Choroid plexus epithelial cell (primary cell): Measurements from ENCODE around the gene TMEM143.
A peak's percentile ranks its signal among the peaks of the same experiment; 100 is the strongest.
"Not testable (repeated sequence)": the region's sequence is repeated elsewhere in the genome, so short reads cannot be mapped to it uniquely, and the experiment has no call there.

Source experiments
- DNase-seq: peaks from one replicate; pipeline ENCODE4 v3.0.0-alpha.2; 2010; ENCODE audit warnings: low read depth
- H3K4me3 ChIP-seq: 2 replicates; pipeline ENCODE4 v1.5.1; 2011; ENCODE audit warnings: low read depth, mild to moderate bottlenecking, control low read depth, low read length, moderate library complexity
- CTCF ChIP-seq: conservative IDR thresholded peaks from 2 replicates; pipeline ENCODE4 v1.5.1; 2011; ENCODE audit warnings: low read depth, mild to moderate bottlenecking, control low read depth, inconsistent platforms, low read length, moderate library complexity

Gene TMEM143

GRCh38 chr19:48329167-48329891, 34.4 kb downstream of the TMEM143 start:
- TF ChIP-seq CTCF, result no peak
- DNase-seq, result peak; percentile 65
- H3K4me3 ChIP-seq, result peak overlapping the region; percentile 10

GRCh38 chr19:48325265-48325910, 38.4 kb downstream of the TMEM143 start, which contains the start of gene EMP3:
Gene EMP3 (plus strand): TSS chr19:48325552. CDS start chr19:48326845, 1,293 bp downstream.
- H3K4me3 ChIP-seq, result peak within 1 kb of the TSS; percentile 74
- DNase-seq, result peak; percentile 96
- TF ChIP-seq CTCF, result no peak

- DNase-seq, result peak; percentile 100
- H3K4me3 ChIP-seq, result peak overlapping the region; percentile 56
- no peak for TF ChIP-seq CTCF
Measured at GRCh38 chr19:48321622-48322591, 41.8 kb downstream of the TMEM143 start.

GRCh38 chr19:48321372-48321621, 42.4 kb downstream of the TMEM143 start:
- no peak for TF ChIP-seq CTCF
- DNase-seq, result peak; percentile 97
- peak overlapping the region; percentile 56 for H3K4me3 ChIP-seq

GRCh38 chr19:48319647-48320541, 43.8 kb downstream of the TMEM143 start:
- peak; percentile 85 for DNase-seq
- peak; percentile 89 for TF ChIP-seq CTCF
- no peak overlapping the region for H3K4me3 ChIP-seq

GRCh38 chr19:48318286-48318987, 45.3 kb downstream of the TMEM143 start:
- DNase-seq, result no peak
- H3K4me3 ChIP-seq, result no peak overlapping the region
- no peak for TF ChIP-seq CTCF

GRCh38 chr19:48317708-48317960, 46.1 kb downstream of the TMEM143 start:
- not testable (repeated sequence) for DNase-seq, H3K4me3 ChIP-seq
